Measurements from ENCODE around the gene TSPAN14. TPM values are rescaled to one million over a fixed set of nuclear protein-coding genes. Genes with fewer than 3 reads are reported as not detected.
"Not testable (repeated sequence)": the region's sequence is repeated elsewhere in the genome, so short reads cannot be mapped to it uniquely, and the experiment has no call there.

TSPAN14 gene
- total RNA-seq, 1 donor from 2014 or later: 161 TPM

- H3K4me1 ChIP-seq: no peaks in the 10 kb centered on the region
- H3K27ac ChIP-seq: no peak overlapping the region
- no peaks in the 10 kb centered on the region for H3K9me3 ChIP-seq
- H3K36me3 ChIP-seq: no peaks in the 10 kb centered on the region
- no peaks in the 10 kb centered on the region for H3K27me3 ChIP-seq
- no peak overlapping the region for H3K4me3 ChIP-seq
- TF ChIP-seq CTCF (IDR thresholded peaks at IDR 0.05): no peak
- no peak for DNase-seq (ENCODE audit: low spot score in 2 of 2)
- intact Hi-C loops (cut with DNase I): no loop called here
Observed at GRCh38 chr10:80528185-80528700, 74.1 kb downstream of the TSPAN14 start.

- intact Hi-C loops (cut with DNase I): no loop called here
- TF ChIP-seq CTCF (IDR thresholded peaks at IDR 0.05): no peak
- H3K27me3 ChIP-seq: no peaks in the 10 kb centered on the region
- no peaks in the 10 kb centered on the region for H3K4me1 ChIP-seq
- no peak for DNase-seq (ENCODE audit: low spot score in 2 of 2)
- H3K4me3 ChIP-seq: no peak overlapping the region
- no peaks in the 10 kb centered on the region for H3K36me3 ChIP-seq
- H3K27ac ChIP-seq: no peak overlapping the region
- no peaks in the 10 kb centered on the region for H3K9me3 ChIP-seq
Observed at GRCh38 chr10:80528901-80529300, 74.8 kb downstream of the TSPAN14 start.

GRCh38 chr10:80529604-80530003 is 75.5 kb downstream of the TSPAN14 start:
- Histone ChIP-seq H3K27me3 (no peaks in the 10 kb centered on the region), H3K4me3 (no peak overlapping the region), H3K36me3 (no peaks in the 10 kb centered on the region), H3K27ac (no peak overlapping the region), H3K4me1 (no peaks in the 10 kb centered on the region), H3K9me3 (no peaks in the 10 kb centered on the region)
- DNase-seq (ENCODE audit: low spot score in 2 of 2): no peak
- TF ChIP-seq CTCF (IDR thresholded peaks at IDR 0.05): no peak
- intact Hi-C loops (cut with DNase I): no loop called here

- H3K27ac ChIP-seq: no peak overlapping the region
- no peak overlapping the region for H3K4me3 ChIP-seq
- H3K4me1 ChIP-seq: no peaks in the 10 kb centered on the region
- no peaks in the 10 kb centered on the region for H3K36me3 ChIP-seq
- H3K27me3 ChIP-seq: no peaks in the 10 kb centered on the region
- DNase-seq (ENCODE audit: low spot score in 2 of 2): no peak
- TF ChIP-seq CTCF (IDR thresholded peaks at IDR 0.05): peak in 1 of 3 experiments; percentile 17
- H3K9me3 ChIP-seq: no peaks in the 10 kb centered on the region
- intact Hi-C loops (cut with DNase I): no loop called here
Observed at GRCh38 chr10:80530251-80530650, 76.1 kb downstream of the TSPAN14 start.

GRCh38 chr10:80530816-80531215 is 76.7 kb downstream of the TSPAN14 start:
- no peaks in the 10 kb centered on the region for H3K9me3 ChIP-seq
- intact Hi-C loops (cut with DNase I): no loop called here
- no peak for TF ChIP-seq CTCF (IDR thresholded peaks at IDR 0.05)
- no peaks in the 10 kb centered on the region for H3K36me3 ChIP-seq
- no peaks in the 10 kb centered on the region for H3K27me3 ChIP-seq
- no peak overlapping the region for H3K27ac ChIP-seq
- no peak for DNase-seq (ENCODE audit: low spot score in 2 of 2)
- H3K4me1 ChIP-seq: no peaks in the 10 kb centered on the region
- H3K4me3 ChIP-seq: no peak overlapping the region

GRCh38 chr10:80532571-80532970 is 78.5 kb downstream of the TSPAN14 start:
- H3K27ac ChIP-seq: no peak overlapping the region
- H3K36me3 ChIP-seq: no peaks in the 10 kb centered on the region
- no peaks in the 10 kb centered on the region for H3K9me3 ChIP-seq
- no peaks in the 10 kb centered on the region for H3K27me3 ChIP-seq
- no peak for TF ChIP-seq CTCF (IDR thresholded peaks at IDR 0.05)
- H3K4me3 ChIP-seq: no peak overlapping the region
- intact Hi-C loops (cut with DNase I): no loop called here
- DNase-seq (ENCODE audit: low spot score in 2 of 2): no peak
- no peaks in the 10 kb centered on the region for H3K4me1 ChIP-seq

GRCh38 chr10:80534059-80534458 is 79.9 kb downstream of the TSPAN14 start:
- H3K9me3 ChIP-seq; H3K36me3 ChIP-seq; H3K4me3 ChIP-seq; H3K27ac ChIP-seq; H3K27me3 ChIP-seq; H3K4me1 ChIP-seq; intact Hi-C loops (cut with DNase I): not testable (repeated sequence)
- peak in 1 of 2 donors; percentile 5 for DNase-seq (ENCODE audit: low spot score in 2 of 2)

- intact Hi-C loops (cut with DNase I); H3K27ac ChIP-seq; H3K9me3 ChIP-seq; H3K4me1 ChIP-seq; H3K27me3 ChIP-seq; H3K4me3 ChIP-seq; H3K36me3 ChIP-seq: not testable (repeated sequence)
- peak in 1 of 2 donors; percentile 27 for DNase-seq (ENCODE audit: low spot score in 2 of 2)
Observed at GRCh38 chr10:80534646-80535045, 80.5 kb downstream of the TSPAN14 start.

Data from ascending aorta (tissue), 2 donors.